ENCODE data around the gene CLEC3A.

GRCh38 chr16:78048319-78048718 is 26.0 kb downstream of the CLEC3A start:
- TF ChIP-seq POLR2A (IDR thresholded peaks at IDR 0.05) (no peak), POLR2AphosphoS5 (IDR thresholded peaks at IDR 0.05) (no peak)
